A204.1 (cell line): ENCODE results near the gene CYTL1.
"Not testable (repeated sequence)": the region's sequence is repeated elsewhere in the genome, so short reads cannot be mapped to it uniquely, and the experiment has no call there.

ENCODE experiments used
- FAIRE-seq: peaks from 2 replicates; lab custom pipeline; 2012; peaks lifted over from hg19 to GRCh38; lab: Jason Lieb, UNC

CYTL1 gene

DNA sequence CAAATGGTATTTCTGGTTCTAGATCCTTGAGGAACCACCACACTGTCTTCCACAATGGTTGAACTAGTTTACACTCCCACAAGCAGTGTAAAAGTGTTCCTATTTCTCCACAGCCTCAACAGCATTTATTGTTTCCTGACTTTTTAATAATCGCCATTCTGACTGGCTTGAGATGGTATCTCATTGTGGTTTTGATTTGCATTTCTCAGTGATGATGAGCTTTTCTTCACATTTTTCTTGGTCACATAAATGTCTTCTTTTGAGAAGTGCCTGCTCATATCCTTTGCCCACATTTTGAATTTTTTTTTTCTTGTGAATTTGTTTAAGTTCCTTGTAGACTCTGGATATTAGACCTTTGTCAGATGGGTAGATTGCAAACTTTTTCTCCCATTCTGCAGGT lies 22.3 kb downstream of the CYTL1 start:
- not testable (repeated sequence) for FAIRE-seq

DNA sequence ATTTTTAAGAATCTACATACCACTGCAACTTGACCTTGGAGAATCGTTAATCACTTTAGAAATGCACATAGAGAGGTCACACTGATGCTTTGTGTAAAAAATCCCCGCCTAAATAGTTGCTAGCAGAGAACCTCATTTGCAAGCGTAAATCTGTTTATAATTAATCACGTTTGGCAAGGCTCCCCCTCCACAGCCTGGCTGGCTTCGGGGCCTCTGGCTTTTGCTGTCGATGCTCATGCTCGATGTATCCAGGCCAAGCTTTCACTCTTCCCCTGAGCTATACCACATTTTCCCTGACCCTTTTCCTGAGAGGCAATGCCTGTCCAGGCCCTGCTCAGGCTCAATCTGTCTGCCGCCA lies 23.4 kb downstream of the CYTL1 start:
- no peak for FAIRE-seq

DNA sequence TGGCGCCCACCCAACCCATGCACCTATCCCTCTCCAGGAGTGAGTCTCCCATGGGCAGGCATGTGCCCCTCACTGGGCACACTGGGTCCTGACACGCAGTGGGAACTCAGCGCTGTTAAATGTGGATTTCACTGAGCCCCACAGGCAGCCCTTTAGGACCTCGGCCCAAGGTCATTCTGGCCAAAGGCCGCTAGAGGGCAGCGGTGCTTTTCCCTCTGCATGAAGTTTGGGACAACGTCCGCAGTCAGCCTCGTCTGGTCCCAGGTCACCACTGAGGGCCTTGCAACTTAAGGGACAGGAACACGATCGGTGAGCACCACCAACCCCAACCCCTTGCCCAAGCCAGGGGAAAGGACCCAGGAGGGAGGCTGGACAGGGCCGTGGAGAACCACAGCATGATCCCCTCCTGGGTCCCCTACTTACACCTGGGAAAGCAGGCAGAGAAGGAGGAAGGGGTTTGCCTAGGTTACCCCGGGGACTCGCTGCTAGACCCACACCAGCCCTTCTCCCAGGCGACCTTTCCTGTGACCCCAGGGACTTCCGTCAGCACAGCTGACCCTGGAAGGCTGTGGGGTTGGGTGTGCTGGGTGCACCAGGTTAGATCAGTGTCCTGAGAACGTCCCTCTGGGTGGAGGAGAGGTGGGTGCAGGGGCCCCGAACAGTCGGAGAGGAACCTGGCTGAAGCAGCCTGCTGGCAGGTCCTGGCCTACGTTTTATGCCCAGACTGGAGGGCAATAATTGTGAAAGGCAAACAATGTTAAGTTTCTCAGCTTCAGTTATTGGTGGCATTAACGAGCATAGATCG lies 24.0 kb downstream of the CYTL1 start:
- no peak for FAIRE-seq

DNA sequence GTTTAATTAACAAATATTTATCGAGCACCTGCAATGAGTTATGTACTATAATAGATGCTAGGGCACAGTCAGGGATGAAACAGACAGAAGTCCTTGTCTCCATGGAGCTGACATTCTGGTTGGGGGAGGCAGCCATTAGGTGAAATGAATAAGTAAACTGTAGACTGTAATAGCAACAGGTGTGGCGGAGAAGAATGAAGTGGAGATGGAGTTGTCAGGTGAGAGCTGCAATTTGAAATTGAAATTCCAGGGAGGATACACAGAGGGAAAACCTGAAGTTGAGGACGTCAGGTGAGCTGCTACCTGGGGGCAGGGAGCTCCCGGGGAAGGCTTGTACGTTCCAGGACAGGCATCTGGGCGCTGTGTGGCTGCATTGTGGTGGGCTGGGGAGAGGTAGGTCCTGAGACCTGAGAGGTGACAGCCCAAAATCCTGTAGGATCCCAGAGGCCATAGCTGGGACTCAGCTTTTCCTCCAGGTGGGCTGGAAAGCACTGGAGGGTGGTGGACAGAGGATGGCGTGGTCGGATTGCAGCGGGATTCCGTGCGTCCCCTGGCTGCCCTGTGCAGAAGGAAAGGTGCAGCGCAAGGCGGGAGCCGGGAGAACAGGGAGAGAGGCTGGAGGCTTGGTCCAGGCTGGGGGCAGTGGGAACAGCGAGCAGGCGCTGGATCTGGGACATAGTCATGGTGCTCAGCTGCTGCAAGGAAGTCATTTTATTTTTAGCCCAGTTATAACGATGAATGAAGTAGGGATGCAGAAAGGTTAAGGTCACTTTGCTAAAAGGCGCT lies 24.8 kb downstream of the CYTL1 start:
- no peak for FAIRE-seq

DNA sequence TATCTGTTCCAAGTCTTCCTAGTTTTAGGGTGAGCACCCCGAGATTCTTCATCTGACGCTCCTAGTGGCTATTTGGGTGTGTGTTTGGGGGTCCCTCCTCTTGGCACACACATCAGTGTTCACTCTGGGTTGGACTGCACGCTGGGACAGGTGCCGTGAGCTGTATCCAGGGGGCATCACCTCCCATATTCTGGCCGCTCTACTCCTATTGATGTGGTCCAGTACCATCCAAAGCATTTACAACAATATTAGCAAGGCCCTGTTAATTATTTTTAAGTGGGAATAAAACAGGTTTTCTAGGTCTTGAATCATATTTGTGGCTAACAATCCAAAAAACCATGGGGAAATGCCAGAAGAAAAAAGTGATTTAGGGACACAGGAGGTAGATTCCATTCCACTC lies 26.4 kb downstream of the CYTL1 start:
- FAIRE-seq = no peak

DNA sequence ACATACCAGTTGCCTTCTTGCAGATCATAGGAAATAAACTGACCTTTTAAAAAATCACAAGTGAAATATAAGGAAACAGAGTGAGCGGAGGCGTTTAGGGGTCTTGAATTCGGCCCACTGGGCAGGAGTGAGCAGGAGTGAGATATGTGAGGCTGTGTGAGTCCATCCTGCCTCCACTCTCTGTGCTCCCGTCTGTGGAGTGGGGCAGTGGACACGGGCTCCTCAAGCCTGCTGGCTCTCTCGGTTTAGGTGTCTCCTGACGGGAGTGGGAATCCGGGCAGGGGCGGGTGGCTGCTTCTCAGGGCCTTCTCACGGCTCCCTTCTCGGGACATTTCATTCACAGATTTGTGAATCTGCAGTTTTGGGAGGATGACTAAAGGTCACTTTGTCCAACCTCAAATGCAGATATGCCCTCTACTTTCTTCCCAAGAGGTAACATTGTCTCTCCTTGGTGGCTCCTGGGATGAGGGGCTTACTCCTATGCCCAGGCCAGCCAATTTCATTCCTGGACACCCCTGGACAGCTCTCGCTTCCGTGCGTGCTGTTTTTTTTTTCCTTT lies 27.6 kb downstream of the CYTL1 start:
- FAIRE-seq = no peak

DNA sequence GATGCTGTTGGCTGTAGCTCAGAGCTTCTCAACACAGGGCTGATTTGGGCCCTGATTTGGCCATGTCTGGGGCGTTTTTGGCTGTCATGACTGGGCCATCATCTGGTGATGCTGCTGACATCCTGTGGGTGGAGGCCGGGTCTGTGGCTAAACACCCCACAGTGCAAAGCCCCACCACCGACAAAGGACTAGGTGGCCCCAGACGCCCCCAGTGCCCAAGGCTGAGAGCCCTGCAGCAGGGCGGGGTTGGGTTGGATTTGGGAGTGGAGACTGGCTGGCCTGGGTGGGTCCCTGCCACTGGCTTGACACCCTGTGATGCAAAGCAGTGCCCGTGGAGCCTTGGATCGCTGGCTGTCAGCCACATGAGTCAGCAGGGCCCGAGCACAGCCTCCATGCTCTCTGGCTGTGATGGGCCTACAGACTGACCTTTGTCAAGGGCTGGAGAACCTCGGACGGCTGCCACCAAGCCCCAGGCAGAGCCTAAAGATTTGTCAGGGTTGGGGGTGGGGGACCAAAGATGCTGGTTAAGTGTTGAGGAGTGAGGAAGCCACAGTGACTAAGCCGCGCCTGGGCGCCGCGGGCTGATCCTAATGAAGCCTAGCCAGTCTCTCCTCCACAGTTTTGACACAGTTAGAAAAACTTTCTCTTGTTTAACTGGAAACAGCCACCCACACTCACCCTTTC lies 28.3 kb downstream of the CYTL1 start:
- no peak for FAIRE-seq

DNA sequence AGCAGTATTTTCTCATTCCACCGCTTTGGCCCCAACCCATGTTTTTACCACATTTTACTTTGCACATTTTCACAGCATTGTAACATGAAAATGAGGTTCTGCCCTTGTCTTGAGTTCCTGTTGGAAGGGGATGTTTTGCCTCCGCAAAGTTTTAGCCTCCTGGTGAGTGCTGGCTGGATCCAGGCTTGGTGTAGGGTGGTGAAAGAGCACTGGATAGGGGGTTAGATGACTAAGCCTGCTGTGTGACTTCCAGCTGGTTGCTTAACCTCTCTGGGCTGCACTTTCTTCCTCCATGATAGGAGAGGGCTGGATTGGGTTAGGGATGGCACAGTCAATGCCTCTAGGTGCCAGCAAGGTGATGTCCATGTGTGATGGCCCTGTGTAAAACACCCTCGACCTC lies 28.9 kb downstream of the CYTL1 start:
- no peak for FAIRE-seq

DNA sequence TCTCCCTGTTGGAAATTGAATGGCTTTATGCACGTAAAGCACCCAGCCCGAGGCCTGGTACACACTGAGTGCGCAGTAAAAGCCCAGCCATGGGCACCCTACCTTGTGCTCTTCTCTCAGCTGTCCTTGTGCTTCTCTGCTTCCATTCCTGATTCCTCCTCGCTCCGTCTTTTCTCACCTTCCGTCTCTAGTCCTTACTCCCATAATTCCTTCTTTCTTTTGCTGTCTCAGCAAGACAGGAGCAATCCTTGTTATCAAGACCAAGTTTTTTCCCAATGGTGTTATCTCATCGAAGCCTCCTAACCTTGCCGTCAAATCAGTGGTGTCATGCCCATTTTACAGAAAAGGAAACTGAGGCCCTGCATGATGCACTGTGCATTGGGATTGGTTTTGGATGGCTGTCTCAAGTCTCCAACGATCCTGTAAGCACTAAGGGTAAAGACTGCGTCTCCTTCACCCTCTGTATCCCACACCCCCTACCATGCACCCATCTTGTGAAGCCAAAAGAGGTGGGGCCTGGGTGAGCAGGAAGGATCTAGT lies 30.1 kb downstream of the CYTL1 start:
- no peak for FAIRE-seq

DNA sequence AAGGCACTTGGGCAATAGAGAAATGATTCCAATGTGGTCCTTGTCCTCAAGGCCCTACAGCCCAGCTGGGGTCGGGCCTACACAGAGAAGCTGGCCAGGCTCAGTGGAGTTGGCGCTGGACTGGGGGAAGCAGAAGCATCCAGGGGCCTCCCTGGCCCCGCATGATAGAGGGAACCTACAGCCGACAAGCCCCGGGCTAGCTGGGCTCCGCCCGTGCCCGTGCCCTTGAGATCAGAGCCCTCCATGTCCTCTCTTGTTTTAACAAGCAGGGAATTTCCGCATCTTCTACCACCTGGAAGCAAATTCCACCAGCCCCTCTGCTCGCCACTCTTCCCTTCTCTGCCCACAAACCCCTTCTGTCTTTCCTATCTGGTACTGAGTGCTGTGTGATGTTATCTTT lies 31.6 kb downstream of the CYTL1 start:
- no peak for FAIRE-seq

DNA sequence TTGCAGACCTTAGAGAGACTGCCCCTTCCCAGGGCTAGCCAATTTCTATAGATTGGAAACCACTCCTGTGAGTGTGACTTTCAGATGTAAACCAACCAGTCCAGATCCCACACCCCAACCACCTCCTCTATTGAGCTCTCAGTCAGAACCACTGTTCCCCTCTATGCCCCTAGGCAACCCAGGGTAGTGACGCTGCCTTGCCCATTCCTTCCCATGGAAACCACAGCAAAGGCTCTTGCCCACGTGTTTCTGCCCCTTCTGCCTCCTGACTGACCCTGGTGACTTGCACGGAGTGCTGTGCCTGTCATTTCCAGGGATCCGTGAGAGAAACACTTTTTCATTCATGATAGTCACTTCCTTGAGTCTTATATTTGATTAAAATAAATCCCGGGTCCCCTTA lies 32.4 kb downstream of the CYTL1 start:
- no peak for FAIRE-seq

DNA sequence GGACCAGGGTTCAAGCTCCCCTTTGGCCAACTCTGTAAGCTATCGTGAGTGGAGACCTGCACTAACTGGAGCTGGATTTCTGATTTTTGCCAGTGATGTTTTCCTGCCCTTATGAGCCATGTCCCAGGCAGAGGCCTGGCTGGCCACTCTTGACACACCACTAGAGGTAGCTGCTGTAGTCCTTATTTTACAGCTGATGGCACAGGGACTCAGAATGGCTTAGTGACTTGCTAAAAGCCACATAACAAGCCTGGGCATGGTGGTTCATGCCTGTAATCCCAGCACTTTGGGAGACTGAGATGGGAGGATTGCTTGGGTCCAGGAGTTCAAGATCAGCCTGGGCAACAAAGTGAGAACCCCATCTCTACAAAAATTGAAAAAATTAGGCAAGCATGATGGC lies 33.4 kb downstream of the CYTL1 start:
- FAIRE-seq = no peak

DNA sequence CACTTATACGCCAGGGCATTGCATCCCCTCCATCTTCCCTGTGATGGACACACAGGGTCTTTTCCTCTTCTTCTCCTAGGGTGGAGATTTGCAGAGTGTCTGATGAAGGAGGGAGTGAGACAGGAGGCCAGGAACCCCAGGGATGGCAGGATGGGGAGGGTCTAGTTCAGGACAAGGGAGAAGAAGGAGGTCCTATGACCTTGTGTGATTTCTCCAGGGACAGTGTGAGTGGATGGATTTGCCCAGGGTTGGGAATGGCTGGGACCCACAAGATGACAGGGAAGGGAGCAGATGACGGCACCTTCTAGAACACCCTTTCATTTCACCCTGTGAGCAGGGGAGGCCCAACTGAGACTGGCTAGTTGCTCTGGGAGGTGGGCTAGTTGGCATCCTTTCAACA lies 34.2 kb downstream of the CYTL1 start:
- FAIRE-seq = no peak

DNA sequence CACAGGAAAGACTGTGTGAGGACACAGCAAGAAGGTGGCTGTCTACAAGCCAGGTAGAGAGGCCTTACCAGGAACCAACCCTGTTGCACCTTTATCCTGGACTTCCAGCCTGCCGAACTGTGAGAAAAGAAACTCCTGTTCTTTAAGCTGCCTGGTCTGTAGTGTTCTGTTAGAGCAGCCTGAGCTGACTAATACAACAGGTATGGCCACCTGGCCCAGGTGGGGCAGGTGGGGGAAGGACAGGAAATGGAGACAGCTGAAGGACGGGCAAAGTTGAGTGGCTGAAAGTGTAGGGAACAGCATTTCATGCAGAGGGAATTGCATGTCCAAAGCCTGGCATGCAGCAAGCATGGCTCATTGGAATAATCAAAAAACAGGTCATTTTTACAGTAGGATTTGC lies 35.1 kb downstream of the CYTL1 start:
- FAIRE-seq = no peak

DNA sequence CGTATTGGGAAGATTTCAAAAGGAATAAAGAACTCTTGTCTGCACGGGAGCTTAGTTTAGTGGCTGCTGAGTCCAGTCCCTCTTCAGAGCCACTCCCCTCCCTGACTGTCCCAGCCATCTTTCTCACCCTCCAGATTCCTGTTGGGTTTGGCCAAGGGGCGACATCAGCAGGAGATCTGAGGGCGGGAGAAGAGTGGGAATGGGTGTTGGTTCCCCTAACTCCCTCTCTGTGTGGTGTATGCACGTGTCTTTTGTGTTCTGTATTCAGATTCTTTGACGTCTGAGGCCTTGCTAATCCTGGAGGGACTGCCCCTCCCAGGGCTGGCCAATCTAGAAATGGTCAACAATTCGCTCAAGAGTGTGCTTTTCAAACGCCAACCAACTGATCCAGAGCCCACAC lies 37.4 kb downstream of the CYTL1 start:
- no peak for FAIRE-seq

DNA sequence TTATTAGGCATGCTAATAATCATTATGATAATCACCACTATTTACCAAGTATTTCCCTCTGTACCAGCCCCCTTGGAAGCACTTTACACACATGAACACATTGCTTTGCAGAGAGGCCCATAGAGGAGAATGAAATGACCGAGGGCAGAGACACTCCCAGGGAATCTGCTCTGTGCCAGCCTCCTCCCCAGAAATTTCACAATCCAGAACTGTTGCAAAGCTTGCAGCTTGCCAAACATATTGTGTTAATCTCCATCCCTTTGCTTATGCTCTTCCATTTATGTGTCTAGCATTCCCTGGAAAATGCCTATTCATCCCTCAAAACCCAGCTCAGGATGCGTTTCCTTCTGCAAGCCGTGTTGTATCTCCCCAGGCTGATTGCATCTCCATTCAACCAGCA lies 37.8 kb downstream of the CYTL1 start:
- no peak for FAIRE-seq

DNA sequence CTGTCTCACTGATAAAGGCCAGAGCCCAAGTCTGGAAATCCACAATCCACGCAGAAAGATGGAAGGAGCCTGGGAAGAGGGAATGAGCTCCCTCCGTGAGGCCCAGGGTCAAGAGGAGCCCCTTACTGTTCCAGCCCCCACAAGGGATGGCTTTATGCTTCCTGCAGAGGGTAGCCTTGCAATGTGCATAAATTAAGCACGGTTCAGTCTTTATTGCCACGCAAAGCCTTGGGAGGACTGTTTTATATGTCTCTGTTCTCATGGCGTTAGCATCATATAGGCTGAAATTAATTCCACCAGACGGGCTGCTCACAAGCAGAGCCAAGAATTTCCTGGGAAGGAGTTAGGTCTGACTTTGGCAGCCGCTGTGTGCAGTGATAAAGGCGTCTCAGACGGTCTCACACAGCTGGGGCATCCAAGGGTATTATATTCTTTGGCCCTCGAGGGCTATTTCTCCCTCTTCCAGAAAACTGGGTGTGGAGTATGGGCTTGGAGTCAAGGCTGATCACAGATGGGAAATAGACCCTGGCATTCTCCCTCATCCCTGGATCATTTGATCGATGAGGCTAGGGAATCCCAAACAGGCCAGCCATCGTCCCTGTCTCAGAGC lies 38.5 kb downstream of the CYTL1 start:
- no peak for FAIRE-seq

DNA sequence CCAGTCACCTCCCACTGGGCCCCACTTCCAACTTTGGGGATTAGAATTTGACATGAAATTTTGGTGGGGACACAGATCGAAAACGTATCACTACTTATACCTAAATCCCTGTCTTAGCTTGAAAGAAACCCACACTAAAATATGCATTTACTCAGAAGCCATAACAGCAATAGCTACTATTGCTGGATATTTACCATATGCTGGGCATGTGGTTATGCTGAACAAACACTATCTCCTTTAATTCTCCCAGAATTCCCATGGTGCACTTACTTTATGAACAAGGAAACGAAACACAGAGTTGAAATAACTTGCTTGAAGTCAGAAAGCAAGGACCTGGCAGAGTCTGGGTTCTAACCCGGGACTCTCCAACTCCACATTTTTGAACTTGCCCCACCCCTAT lies 39.3 kb downstream of the CYTL1 start:
- FAIRE-seq = no peak

DNA sequence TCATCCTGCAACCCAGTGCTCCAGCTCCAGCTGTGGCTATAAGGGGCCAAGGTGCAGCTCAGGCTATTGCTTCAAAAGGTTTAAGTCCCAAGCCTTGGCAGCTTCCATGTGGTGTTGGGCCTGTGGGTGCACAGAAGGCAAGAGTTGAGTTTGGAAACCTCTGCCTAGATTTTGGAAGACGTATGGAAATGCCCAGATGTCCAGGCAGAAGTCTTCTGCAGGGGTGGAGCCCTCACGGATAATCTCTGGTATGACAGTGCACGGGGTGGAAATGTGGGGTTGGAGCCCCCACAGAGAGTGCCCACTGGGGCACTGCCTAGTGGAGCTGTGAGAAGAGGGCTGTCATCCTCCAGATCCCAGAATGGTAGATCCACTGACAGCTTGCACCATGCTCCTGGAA lies 44.5 kb downstream of the CYTL1 start:
- FAIRE-seq = no peak

DNA sequence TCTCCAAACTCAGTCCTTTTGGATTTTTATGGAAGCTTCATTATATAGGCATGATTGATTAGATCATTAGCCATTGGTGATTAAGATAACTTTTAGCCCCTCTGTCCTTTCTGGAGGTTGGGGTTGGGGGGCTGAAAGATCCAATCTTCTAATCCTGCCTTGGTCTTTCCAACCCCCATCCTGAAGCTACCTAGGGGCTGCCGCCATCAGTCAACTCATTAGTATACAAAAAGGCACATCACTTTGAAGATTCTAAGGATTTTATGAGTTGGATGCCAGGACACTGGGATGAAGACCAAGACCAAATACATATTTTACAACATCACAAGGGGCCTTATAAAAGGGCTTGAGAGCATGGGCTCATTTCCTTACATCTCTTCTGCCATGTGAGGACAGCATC lies 47.5 kb downstream of the CYTL1 start:
- FAIRE-seq = no peak

DNA sequence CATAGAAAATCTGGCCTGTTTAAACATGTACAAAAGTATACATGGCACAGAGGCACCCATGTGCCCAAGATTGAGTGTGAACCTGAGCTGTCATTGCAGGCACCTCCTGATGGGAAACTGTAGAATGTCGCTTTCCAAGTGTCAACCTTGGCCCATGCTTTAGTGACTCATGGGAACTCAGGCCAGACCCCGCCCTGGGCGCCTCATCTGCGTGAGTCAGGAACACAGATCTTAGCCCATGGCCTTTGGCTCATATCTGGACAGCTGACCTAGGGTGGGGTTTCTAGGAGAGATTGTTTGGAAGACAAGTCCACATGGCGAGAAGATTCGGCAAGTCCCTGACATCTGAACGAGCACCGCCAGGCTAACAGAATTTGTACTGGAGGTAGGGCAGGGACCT lies 50.0 kb downstream of the CYTL1 start:
- FAIRE-seq = no peak

DNA sequence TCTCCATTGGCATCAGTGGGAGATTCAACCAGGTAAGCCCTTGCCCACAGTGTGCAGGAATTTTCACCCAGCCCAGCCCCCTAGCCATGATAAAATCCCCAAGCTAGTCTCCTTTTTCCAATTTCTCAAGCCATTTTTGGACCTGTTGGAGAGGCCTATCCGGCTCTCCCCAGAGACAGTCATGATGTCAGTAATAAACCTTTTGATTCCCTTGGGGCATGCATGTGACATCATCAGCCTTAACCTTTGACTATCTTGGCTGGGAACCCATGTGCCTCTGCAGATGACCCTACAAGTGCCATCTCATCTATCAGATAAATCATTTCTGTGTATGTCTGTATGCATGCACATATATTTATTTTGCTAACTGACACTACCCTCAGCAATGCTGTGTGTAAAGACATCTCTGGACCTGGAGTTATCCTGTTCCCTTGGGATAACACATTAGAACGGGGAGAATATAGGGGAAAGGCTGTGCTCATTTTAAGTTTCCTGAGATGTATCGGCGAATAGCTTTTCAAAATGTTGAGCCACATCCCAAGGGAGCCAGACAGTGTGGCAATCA lies 51.0 kb downstream of the CYTL1 start:
- FAIRE-seq = no peak
